DMS114 treated with DMSO at 0.1 percent for 48 hours (cell line): ENCODE results near the gene KLHL29.

Experiments used
- DNase-seq: peaks from one replicate; lab custom pipeline; 2025; ENCODE audit not compliant: unreplicated experiment; lab: John Stamatoyannopoulos, UW

KLHL29 gene

GRCh38 chr2:23640711-23641110 is 255.7 kb downstream of the KLHL29 start:
- no peak for DNase-seq

DNA sequence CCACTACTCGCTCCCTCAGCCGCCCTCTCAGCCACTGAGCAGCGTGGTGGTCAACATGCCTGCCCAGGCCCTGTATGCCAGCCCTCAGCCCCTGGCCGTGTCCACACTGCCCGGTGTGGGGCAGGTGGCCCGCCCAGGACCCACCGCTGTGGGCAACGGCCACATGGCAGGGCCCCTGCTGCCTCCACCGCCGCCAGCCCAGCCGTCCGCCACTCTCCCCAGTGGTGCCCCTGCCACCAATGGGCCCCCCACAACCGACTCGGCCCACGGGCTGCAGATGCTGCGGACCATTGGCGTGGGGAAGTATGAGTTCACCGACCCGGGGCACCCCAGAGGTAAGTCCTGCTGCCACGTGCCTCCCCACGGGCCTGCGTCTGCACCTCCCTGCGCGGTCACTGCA is 257.5 kb downstream of the KLHL29 start:
- DNase-seq = no peak

DNA sequence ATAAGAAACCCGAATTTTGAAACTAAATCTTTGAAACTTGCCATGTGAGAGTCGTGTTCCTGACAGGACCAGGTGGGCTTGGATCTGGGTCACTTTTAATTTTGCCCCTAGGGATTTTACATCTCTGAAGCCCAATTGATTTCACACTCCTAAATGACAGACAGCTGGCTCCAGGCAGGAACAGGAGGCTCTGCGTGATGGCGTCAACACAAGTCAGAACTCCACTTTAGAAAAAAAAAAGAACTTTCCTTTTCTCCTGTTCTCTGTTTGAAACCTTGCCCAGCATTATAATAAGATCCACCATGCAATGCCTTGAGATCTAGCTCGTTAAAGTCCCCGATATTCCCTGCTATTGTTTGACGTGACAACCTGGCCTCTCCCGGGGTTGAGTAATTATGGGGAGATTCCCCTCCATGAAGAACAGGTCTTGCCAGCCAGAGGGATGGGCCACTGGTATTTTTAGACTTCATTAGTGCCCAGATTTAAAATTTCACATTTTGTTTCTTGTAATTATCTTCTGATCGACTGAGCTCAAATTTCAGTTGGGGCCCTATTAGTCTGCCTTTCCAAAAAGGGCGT is 260.3 kb downstream of the KLHL29 start:
- DNase-seq = no peak

DNA sequence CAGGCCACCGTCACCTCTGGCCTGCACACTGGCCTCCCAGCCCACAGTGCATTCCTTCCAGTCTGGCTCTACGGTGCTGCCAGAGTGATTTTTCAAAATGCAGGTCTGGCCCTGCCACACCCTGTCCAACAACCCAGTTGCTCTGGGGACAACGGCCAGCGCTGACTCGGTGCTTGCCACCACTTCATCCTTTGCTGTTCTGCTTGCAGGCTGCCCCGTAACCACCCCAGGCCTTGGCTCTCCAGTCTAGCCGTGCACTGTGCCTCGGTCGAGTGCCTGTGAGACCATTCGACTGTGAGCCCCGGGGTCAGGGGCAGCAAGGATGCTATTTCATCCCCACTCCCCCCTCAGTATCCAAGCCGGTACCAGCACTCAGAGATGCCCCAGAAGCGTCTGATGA is 262.6 kb downstream of the KLHL29 start:
- DNase-seq = no peak

DNA sequence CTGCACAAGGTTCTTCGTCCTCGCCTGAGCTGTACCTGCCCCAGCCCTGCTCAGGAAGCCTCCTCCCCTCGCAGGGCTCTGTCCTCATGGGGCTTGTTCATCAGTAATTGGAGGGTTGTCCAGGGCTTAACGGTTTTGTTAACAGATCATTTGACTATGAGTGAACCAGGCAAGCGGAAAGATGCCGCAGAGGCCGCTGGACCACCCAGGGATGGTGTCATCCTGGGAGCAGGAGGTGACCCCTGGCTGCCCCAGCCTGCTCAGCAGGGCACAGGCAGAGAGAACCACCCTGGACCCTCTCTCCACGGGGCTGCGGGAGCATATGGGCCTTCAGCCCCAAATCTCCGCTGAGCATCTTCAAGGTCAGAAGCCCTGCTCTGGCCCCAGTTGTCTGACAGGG is 264.3 kb downstream of the KLHL29 start:
- no peak for DNase-seq

DNA sequence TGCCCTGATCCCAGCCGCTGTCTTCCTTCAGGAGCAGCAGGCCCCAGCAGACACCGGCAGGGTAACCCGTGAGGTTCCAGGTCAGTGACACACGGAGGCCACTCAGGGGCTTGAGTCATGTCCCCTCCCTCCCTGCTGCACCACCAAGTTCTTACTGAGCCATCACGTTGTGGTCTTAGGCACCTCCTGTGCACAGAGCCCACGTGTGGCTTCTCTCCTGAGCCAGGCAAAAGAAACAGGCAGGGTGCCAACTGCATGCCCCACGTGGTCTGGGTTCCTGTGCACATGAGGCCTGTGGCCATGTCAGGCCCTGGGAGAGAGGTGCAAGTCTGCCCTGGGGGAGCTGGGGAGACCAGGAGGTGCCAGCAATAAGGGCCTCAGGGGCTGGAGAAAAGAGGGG is 264.8 kb downstream of the KLHL29 start:
- no peak for DNase-seq

DNA sequence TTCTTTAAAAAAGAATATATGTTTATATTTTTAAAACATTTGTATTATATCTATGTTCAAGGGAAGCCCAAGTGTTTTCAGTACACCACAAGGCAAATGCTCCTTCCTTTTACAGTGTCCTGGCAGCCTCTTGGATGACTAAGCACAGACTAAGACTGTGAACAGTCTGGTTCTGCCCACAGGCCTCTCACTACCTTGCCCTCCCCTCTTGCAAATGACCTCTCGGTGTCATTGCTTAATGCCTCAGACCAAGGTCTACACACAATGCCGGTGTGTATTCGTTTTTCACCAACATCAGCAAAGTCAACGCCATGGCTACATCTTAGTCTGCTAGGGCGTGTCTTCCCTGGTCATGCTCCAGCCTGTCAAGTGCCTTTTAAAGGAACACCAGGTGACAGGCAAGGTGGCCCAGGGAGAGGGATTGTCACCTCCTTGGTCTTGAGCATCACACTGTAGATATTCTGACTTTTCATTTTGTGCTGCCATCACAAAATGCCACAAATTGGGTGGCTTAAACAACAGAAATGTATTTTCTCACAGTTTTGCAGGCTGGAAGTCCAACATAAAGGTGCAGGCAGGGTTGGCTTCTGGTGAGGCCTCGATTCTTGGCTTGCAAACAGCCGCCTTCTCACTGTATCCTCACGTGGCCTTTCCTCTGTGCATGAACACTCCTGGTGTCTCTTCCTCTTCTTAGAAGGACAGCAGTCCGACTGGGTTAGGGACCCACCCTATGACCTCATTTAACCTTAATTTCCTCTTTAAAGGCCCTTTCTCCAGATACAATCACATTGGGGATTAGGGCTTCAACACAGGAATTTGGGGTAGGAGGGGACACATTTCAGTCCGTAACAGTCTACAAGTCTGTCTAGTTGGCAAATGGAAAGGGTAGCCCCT is 266.5 kb downstream of the KLHL29 start:
- no peak for DNase-seq

DNA sequence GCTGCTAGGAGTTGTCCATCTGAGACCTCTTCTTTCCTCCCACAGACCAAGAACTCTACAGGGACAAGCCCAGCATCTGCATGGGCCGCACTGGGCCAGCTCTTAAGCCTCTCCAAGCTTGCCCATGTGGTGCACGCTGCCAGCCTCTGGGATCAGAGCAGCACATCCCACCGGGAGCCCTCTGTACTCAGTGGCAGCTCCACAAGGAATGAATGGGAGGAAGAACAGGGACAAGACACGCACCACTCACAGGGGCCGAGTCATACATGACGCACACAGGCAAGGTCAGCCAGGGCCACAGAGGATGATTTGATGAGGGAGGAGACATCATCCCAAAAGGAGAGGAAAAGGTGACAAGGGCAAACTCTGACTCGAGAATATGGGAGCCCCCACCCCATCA is 268.3 kb downstream of the KLHL29 start:
- DNase-seq = no peak

- no peak for DNase-seq
These were observed 269.8 kb downstream of the KLHL29 start for GRCh38 chr2:23654756-23655155.

- no peak for DNase-seq
These were observed 271.1 kb downstream of the KLHL29 start for GRCh38 chr2:23655934-23656596.

- no peak for DNase-seq
These were observed 271.6 kb downstream of the KLHL29 start for GRCh38 chr2:23656597-23656973.

GRCh38 chr2:23657371-23657770 is 272.4 kb downstream of the KLHL29 start:
- DNase-seq = no peak

DNA sequence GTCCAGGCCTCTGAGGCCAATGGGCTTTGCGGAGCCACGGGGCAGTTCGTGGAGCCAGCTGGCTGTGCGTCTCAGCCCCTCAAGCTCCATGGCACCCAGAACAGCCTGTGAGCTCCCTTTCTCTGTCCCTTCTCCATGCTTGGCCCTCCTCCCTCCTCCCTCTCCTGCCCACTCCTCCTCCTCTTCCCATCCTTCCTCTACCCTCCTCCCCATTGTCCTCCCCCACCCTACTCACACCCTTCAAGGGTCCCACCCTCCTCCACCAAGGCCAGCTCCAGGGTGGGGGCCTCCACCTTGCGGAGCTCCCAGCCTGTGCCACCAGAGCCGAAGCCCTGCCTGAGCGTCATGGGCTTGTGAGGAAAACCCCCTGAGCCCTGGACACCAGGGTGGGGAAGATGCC is 273.0 kb downstream of the KLHL29 start:
- no peak for DNase-seq

- DNase-seq = no peak
These were observed 273.5 kb downstream of the KLHL29 start for GRCh38 chr2:23658466-23658942.

DNA sequence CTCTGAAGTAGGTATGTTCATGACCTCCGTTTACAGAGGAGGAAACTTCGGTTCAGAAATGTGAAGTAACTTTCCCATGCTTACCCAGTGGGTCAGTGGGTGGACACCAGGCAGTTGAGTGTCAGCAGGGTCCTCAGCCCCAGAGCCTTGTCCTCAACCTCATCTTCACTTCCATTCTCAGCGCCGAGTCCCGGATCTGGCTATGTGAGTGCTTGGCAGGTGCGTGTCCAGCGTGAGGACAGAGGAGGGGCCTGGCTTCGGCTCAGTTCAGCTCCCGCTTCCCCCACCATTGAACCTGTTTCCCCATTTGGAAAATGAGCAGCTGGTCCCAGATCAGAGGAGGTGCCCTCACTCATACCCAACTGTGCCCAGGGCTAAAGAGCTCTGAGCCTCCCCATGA is 274.3 kb downstream of the KLHL29 start:
- no peak for DNase-seq

GRCh38 chr2:23659773-23660172 is 274.8 kb downstream of the KLHL29 start:
- no peak for DNase-seq

DNA sequence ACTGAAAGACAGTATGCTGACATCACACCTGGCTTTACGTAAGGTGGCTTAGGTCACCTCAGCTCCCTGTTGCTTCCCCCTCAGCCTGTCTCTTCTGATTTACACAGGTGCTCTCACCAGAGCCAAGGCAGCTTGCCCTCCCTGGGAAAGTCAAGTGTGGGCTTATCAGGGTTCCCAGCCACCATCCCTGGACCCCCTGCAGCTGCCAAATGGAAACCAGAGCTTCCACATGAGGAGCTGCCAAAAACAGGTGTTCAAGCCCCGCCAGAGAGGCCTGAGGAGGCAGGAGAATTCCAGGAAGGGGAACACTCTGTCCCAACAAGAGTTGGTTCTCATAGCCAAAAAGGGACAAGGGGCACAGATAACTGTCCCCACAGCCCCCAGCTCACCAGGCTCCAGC is 275.3 kb downstream of the KLHL29 start:
- DNase-seq = no peak

GRCh38 chr2:23661276-23662050 is 276.5 kb downstream of the KLHL29 start:
- DNase-seq = no peak

DNA sequence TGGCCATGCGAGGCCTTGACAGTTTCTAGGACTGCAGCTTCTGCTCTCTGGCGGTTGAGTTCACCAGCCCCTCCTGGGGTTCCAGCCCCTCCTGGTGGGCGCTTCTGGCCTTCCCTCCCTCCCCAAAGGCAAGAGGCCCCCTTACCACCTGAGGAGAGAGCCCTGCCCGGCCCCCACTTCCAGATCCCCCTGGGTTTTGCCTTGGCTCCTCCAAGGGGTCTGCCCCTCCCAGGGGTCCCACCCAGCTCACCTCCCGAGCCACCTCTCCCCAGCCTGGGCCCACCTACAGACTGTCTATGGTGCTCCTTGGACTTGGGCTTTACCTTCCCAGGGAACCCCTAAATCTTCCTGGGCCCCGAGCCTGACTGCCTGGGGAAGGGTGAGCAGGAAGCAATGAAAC is 277.5 kb downstream of the KLHL29 start:
- no peak for DNase-seq

GRCh38 chr2:23662941-23663920 is 278.3 kb downstream of the KLHL29 start:
- no peak for DNase-seq
